ENCODE results near the gene LECT2.

DNA sequence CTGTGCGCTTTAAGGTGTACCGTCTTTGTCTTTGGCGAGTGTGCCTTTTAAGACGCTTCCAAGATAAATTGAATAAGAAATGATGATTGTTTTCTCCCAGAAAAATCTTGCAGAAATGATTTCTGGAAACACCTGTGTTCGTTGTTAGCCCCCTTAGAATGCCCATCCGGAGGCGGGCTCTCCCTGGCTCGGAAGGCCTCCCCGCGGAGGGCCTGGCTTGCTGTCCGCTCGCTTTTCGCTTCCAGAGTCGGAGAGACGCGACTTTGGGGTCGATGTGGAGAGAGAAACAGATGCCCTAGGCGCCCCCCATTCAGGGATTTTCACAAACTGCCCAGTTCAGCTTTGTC, 23.9 kb downstream of the LECT2 start:
- no peak for TF ChIP-seq EP300 (IDR thresholded peaks at IDR 0.05)
- TF ChIP-seq POLR2A (IDR thresholded peaks at IDR 0.05), result no peak

All from ovary (tissue), 1 donor.